Adipocyte (in vitro differentiated cells): ENCODE measurements around the gene GMPPA.

ENCODE experiments used
- DNase-seq: peaks from one replicate; pipeline ENCODE4 v3.0.0-alpha.2; 2015; ENCODE audit warnings: low read depth
- H3K27me3 ChIP-seq: replicated peaks from 2 replicates; pipeline ENCODE4 v1.7.0; 2013; ENCODE audit warnings: mild to moderate bottlenecking, low read length, moderate library complexity; ENCODE audit not compliant: control insufficient read depth, insufficient read depth
- H3K36me3 ChIP-seq: 2 replicates; pipeline ENCODE4 v1.7.0; 2013; ENCODE audit warnings: low read length, mild to moderate bottlenecking, moderate library complexity; ENCODE audit not compliant: control insufficient read depth, insufficient read depth, severe bottlenecking
- H3K4me1 ChIP-seq: 2 replicates; pipeline ENCODE4 v1.7.0; 2013; ENCODE audit warnings: mild to moderate bottlenecking, low read length, moderate library complexity; ENCODE audit not compliant: control insufficient read depth, insufficient read depth
- H3K4me3 ChIP-seq: 2 replicates; pipeline ENCODE4 v1.7.0; 2013; ENCODE audit warnings: mild to moderate bottlenecking, low read length, moderate library complexity
- H3K9ac ChIP-seq: 2 replicates; pipeline ENCODE4 v1.7.0; 2013; ENCODE audit warnings: mild to moderate bottlenecking, low read length, moderate library complexity
- H3K9me3 ChIP-seq: 2 replicates; pipeline ENCODE4 v1.7.0; 2013; ENCODE audit warnings: mild to moderate bottlenecking, low read length, moderate library complexity; ENCODE audit not compliant: control insufficient read depth

Gene GMPPA

DNA sequence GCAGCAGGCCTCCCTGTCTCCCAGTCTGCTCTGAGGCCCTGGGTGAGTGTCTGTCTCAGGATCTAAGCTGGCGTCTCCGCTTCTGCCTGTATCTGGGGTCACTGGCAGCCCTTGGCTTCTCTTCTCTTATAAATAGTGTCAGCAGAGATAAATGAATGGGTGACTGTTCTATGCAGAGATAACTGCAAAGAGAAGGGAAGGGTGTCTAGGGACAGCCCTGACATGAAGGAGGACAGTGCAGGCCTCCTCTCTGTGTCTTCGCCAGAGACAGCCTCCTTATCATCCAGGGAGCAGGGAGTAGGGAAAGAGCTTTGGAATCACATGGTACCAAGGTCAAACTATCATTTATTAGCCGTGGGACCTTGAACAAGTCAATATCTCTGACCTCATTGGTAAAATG is 28.3 kb upstream of the GMPPA start:
- Histone ChIP-seq H3K36me3 (peaks cover 9% of the 10 kb centered on the region), H3K27me3 (no peaks in the 10 kb centered on the region), H3K4me3 (no peak overlapping the region), H3K9me3 (no peaks in the 10 kb centered on the region), H3K4me1 (peaks cover 6% of the 10 kb centered on the region), H3K9ac (no peak overlapping the region)
- DNase-seq: no peak

DNA sequence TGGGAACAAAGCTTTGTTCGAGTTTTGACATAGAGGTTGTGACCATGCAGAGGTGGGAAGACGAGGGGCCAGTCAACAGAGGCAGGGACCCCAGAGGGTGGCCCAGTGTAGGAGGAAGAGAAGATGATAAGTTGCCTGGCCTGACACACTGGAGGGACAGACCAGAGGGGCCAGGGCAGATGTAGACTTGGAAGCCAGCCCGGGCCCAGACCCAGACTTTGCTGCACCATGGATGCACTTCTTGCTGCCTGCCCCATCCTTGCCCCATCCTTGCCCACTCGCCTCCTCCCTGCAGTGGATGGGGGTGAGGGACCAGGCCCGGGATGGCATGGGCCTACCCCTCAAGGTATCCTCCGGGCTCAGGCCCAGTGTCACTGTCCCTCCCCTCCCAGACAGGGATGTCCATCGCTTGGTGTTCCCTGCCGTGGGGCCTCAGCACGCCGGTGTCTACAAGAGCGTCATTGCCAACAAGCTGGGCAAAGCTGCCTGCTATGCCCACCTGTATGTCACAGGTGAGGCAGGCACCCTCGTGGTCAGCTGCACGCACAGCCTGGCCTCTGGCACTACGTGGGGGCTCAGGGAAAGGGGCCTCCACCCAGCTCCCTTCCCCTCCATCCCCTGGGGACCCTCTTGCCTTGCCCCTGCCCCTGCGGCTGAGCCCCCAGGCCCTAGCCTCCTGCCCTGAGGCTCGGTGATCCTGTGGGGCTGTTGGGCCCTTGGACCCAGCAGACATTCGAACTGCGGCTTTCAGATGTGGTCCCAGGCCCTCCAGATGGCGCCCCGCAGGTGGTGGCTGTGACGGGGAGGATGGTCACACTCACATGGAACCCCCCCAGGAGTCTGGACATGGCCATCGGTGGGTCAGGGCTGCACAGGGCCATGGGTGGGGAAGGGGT is 27.0 kb upstream of the GMPPA start:
- H3K36me3 ChIP-seq: peaks cover 5% of the 10 kb centered on the region
- no peaks in the 10 kb centered on the region for H3K9me3 ChIP-seq
- no peak overlapping the region for H3K9ac ChIP-seq
- no peak for DNase-seq
- no peaks in the 10 kb centered on the region for H3K27me3 ChIP-seq
- H3K4me3 ChIP-seq: no peak overlapping the region
- H3K4me1 ChIP-seq: peaks cover 6% of the 10 kb centered on the region

DNA sequence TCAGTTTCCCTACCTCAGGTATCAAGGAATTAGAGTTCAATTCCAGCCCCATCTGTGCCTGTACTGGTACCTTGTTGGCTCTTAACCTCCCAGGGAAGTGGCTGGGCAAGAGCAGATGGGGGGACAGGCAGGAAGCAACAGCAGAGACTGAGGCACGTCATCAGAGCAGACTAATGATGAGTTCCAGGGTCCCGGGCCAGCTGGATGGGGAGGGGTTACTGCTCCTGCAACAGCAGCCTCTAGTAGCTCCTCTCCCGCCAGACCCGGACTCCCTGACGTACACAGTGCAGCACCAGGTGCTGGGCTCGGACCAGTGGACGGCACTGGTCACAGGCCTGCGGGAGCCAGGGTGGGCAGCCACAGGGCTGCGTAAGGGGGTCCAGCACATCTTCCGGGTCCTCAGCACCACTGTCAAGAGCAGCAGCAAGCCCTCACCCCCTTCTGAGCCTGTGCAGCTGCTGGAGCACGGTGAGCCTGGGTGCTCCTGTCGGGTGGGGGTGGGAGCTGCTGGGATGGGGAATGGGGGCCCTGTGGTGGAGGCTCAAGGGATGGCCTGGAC is 26.0 kb upstream of the GMPPA start:
- DNase-seq: no peak
- Histone ChIP-seq H3K36me3 (peaks cover 5% of the 10 kb centered on the region), H3K9ac (no peak overlapping the region), H3K27me3 (no peaks in the 10 kb centered on the region), H3K9me3 (no peaks in the 10 kb centered on the region), H3K4me3 (no peak overlapping the region), H3K4me1 (peaks cover 6% of the 10 kb centered on the region)

DNA sequence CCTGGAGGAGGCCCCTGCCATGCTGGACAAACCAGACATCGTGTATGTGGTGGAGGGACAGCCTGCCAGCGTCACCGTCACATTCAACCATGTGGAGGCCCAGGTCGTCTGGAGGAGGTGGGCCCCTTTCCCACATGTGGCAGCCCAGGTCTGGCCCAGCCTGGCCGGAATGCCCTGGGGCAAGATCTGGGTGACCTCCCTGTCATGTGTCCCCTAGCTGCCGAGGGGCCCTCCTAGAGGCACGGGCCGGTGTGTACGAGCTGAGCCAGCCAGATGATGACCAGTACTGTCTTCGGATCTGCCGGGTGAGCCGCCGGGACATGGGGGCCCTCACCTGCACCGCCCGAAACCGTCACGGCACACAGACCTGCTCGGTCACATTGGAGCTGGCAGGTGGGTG is 25.2 kb upstream of the GMPPA start:
- Histone ChIP-seq H3K9me3 (no peaks in the 10 kb centered on the region), H3K4me3 (no peak overlapping the region), H3K9ac (no peak overlapping the region), H3K27me3 (no peaks in the 10 kb centered on the region), H3K4me1 (peaks cover 6% of the 10 kb centered on the region), H3K36me3 (peaks cover 5% of the 10 kb centered on the region)
- no peak for DNase-seq

DNA sequence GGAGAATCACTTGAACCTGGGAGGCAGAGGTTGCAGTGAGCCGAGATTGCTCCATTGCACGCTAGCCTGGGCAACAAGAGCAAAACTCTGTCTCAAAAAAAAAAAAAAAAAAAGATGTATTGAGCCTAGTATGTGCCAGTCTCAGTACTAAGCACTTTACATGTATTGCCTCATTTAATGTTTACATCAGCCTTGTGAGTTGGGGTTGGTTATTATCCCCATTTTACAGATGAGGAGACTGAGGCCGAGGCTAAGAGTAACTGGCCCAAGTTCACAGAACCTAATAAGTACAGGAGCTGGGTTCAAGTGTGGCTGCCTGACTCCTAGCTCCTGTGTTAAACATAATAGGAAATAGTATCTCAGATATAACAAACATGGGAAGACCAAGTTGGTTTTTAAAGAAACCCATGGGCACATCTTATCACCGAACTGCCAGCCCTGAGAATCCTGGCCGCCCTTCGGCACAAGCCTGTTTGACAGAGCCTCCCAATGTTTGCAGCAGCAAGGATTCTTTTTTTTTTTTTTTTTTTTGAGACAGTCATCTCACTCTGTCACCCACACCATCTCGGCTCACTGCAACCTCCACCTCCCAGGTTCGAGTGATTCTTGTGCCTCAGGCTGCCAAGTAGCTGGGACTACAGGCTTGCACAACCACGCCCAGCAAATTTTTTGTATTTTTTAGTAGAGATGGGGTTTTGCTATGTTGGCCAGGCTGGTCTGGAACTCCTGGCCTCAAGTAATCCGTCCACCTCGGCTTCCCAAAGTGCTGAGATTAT is 24.2 kb upstream of the GMPPA start:
- Histone ChIP-seq H3K9me3 (no peaks in the 10 kb centered on the region), H3K36me3 (peaks cover 5% of the 10 kb centered on the region), H3K9ac (no peak overlapping the region), H3K27me3 (no peaks in the 10 kb centered on the region), H3K4me3 (no peak overlapping the region), H3K4me1 (peaks cover 2% of the 10 kb centered on the region)
- DNase-seq: no peak

DNA sequence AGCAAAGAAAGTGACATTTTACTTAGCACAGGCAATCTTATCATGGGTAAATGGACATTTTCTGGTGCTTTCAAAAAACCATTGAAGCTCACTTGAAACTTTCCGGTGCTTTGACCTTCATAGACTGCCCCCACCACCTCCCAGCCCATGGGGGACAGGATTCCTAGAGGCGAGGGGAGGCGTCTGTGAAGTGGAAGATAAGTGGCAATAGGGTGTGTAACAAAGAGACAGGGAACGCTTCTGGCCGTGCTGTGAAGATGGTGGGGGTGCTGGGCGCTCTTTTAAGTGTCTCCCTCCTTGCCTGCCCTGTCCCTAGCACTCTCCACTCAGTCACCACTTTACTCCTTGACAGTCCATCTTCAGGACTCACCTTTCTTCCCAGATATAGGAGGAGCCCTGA is 23.4 kb upstream of the GMPPA start:
- Histone ChIP-seq H3K9me3 (no peaks in the 10 kb centered on the region), H3K9ac (no peak overlapping the region), H3K36me3 (peaks cover 5% of the 10 kb centered on the region), H3K27me3 (no peaks in the 10 kb centered on the region), H3K4me1 (no peaks in the 10 kb centered on the region), H3K4me3 (no peak overlapping the region)
- DNase-seq: no peak

DNA sequence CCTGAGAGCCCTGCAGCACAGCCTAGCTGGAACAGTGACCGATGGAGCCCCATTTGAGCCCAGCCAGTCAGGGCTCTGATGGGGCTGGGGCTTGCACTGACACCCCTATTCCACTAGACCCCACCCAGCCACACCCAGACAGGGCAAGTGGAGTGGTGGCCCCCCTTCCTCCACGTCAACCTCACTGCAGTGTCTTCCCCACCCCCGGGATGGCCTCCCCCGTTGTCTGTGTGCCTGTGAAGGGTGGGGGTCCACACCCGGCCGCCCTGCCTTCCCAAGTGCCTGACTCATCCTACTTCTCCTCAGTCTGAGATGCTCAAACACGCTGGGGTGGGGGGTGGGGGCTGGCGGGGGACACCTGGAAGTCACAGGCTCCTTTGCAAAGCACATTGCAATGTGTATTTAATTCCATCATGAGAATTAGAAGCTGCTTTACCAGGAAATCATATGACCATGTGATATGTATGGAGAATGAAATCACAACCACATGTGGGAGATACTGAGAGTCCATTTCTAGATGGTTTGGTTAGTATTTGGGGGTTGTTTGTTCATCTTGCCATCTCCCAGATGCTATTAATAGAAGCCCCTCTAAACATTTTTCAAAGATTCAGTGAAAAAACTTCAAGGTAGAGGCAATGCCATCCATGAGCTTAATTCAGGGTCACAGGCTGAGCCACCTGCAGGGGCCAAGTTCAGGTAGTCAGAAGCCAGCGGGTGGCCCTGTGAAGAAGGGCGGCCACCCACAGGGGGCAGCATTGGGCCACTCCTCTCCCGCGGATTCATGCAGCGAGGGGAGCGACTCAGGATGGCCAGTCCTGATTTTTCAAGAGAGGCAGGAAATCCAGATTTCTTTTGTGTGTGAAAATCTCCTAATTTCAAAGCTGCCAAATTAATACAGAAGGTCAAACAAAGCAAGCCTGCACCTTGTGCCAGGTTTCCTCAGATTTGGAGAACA is 22.7 kb upstream of the GMPPA start:
- no peak overlapping the region for H3K4me3 ChIP-seq
- no peaks in the 10 kb centered on the region for H3K9me3 ChIP-seq
- DNase-seq: peak; percentile 73
- H3K9ac ChIP-seq: no peak overlapping the region
- H3K36me3 ChIP-seq: peaks cover 8% of the 10 kb centered on the region
- no peaks in the 10 kb centered on the region for H3K4me1 ChIP-seq
- H3K27me3 ChIP-seq: no peaks in the 10 kb centered on the region

DNA sequence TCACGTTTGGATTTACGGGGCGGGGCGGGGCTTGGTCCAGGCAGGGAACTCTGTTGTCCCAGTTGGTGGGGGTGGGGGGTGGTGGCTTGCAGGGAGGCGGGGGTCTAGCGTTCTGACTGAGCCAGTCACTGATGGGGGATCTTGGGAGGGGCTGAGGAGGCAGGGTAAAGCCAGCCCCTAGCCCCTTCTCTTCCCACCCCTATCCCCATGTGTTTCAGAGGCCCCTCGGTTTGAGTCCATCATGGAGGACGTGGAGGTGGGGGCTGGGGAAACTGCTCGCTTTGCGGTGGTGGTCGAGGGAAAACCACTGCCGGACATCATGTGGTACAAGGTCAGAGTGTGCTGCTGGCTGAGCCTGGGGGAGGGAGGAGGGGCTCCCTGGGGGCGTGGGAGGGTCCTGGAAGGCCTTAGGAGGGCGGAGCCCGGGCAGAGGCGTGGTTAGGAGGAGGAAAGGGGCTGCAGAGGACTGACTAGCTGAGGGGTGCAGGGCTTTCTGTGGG is 22.0 kb upstream of the GMPPA start:
- H3K36me3 ChIP-seq: peaks cover 8% of the 10 kb centered on the region
- no peaks in the 10 kb centered on the region for H3K27me3 ChIP-seq
- no peak for DNase-seq
- H3K4me3 ChIP-seq: no peak overlapping the region
- no peak overlapping the region for H3K9ac ChIP-seq
- no peaks in the 10 kb centered on the region for H3K9me3 ChIP-seq
- H3K4me1 ChIP-seq: no peaks in the 10 kb centered on the region

DNA sequence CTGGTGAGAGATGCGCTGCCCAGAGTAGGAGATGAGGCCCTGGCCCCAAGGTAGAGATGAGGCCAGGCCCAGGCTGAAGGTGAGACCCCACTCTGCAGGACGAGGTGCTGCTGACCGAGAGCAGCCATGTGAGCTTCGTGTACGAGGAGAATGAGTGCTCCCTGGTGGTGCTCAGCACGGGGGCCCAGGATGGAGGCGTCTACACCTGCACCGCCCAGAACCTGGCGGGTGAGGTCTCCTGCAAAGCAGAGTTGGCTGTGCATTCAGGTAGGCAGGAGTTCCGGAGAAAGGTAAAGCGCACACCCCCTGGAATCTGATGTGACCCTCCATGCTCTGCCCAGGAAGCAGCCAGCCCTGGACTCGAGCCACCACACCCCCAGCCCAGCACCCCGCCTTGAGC is 21.5 kb upstream of the GMPPA start:
- Histone ChIP-seq H3K9me3 (no peaks in the 10 kb centered on the region), H3K36me3 (peaks cover 8% of the 10 kb centered on the region), H3K27me3 (no peaks in the 10 kb centered on the region), H3K4me3 (no peak overlapping the region), H3K4me1 (no peaks in the 10 kb centered on the region), H3K9ac (no peak overlapping the region)
- DNase-seq: no peak

DNA sequence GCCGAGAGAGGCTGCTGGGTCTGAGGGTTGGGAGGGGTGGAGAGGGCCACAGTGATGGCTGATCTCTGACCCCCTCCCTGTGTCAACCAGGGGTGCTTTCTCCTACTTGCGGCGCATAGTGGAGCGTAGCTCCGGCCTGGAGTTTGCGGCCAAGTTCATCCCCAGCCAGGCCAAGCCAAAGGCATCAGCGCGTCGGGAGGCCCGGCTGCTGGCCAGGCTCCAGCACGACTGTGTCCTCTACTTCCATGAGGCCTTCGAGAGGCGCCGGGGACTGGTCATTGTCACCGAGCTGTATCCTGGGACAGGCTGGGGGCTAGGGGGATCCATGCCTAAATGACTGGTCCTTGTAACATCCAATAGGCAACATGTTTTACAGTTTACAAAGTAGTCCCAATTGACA is 20.9 kb upstream of the GMPPA start:
- Histone ChIP-seq H3K4me3 (no peak overlapping the region), H3K9ac (no peak overlapping the region), H3K4me1 (no peaks in the 10 kb centered on the region), H3K27me3 (no peaks in the 10 kb centered on the region), H3K36me3 (peaks cover 8% of the 10 kb centered on the region), H3K9me3 (no peaks in the 10 kb centered on the region)
- DNase-seq: no peak
